Neutrophil (primary cell): Measurements from ENCODE around the gene VEZT.

Source experiments
- H3K27ac ChIP-seq: fragments of 200-600 bp; sonication (generic); 2 replicates; pipeline ENCODE4 v1.5.1; 2016; ENCODE audit warnings: mild to moderate bottlenecking, moderate library complexity
- H3K27me3 ChIP-seq: fragments of 200-600 bp; sonication (generic); 2 replicates; pipeline ENCODE4 v1.6.0; 2016; ENCODE audit warnings: mild to moderate bottlenecking
- H3K36me3 ChIP-seq: fragments of 200-600 bp; sonication (generic); 2 replicates; pipeline ENCODE4 v1.5.1; 2017
- H3K4me1 ChIP-seq, 2 experiments: fragments of 200-600 bp in 1 of 2; sonication (generic) in 1 of 2; 1 replicate in 1 of 2; 2 replicates in 1 of 2; pipeline versions ENCODE4 v1.5.1 to v1.6.1; 2013 to 2016; ENCODE audit warnings: low read depth in 1 of 2, low read length in 1 of 2, mild to moderate bottlenecking in 1 of 2, moderate library complexity in 1 of 2; ENCODE audit not compliant: control insufficient read depth in 1 of 2, insufficient read depth in 1 of 2
- H3K4me3 ChIP-seq, 2 experiments: fragments of 200-600 bp in 1 of 2; sonication (generic) in 1 of 2; 1 replicate in 1 of 2; 2 replicates in 1 of 2; pipeline ENCODE4 v1.5.1; 2013 to 2016; ENCODE audit warnings: low read depth in 1 of 2, low read length in 1 of 2, mild to moderate bottlenecking in 1 of 2, moderate library complexity in 1 of 2
- H3K9me3 ChIP-seq: fragments of 200-600 bp; sonication (generic); 2 replicates; pipeline ENCODE4 v1.5.1; 2016
- CTCF ChIP-seq: fragments of 200-600 bp; sonication (generic); IDR thresholded peaks from 2 replicates; pipeline ENCODE4 v1.5.1; 2016; ENCODE audit warnings: antibody characterized with exemption

Gene VEZT

GRCh38 chr12:95244350-95244749, 26.7 kb downstream of the VEZT start:
- no peaks in the 10 kb centered on the region for H3K9me3 ChIP-seq
- no peak overlapping the region for H3K4me3 ChIP-seq
- no peaks in the 10 kb centered on the region for H3K4me1 ChIP-seq
- H3K27me3 ChIP-seq: no peaks in the 10 kb centered on the region
- H3K27ac ChIP-seq: no peak overlapping the region
- no peak for TF ChIP-seq CTCF
- no peaks in the 10 kb centered on the region for H3K36me3 ChIP-seq

- peaks cover 2% of the 10 kb centered on the region for H3K36me3 ChIP-seq
- no peaks in the 10 kb centered on the region for H3K9me3 ChIP-seq
- no peak for TF ChIP-seq CTCF
- H3K27me3 ChIP-seq: no peaks in the 10 kb centered on the region
- no peaks in the 10 kb centered on the region for H3K4me1 ChIP-seq
- no peak overlapping the region for H3K4me3 ChIP-seq
- H3K27ac ChIP-seq: no peak overlapping the region
These were observed 30.5 kb downstream of the VEZT start for GRCh38 chr12:95248095-95248494.

- H3K27me3 ChIP-seq: no peaks in the 10 kb centered on the region
- H3K4me3 ChIP-seq: no peak overlapping the region
- H3K9me3 ChIP-seq: no peaks in the 10 kb centered on the region
- TF ChIP-seq CTCF: no peak
- peaks cover 4% of the 10 kb centered on the region for H3K36me3 ChIP-seq
- H3K4me1 ChIP-seq: no peaks in the 10 kb centered on the region
- no peak overlapping the region for H3K27ac ChIP-seq
These were observed 31.2 kb downstream of the VEZT start for GRCh38 chr12:95248604-95249360.

GRCh38 chr12:95253386-95253785, 35.8 kb downstream of the VEZT start:
- Histone ChIP-seq H3K27me3 (no peaks in the 10 kb centered on the region), H3K9me3 (no peaks in the 10 kb centered on the region), H3K4me3 (no peak overlapping the region), H3K4me1 (no peaks in the 10 kb centered on the region), H3K27ac (no peak overlapping the region), H3K36me3 (peaks cover 14% of the 10 kb centered on the region)
- no peak for TF ChIP-seq CTCF

GRCh38 chr12:95257541-95257940, 39.9 kb downstream of the VEZT start:
- TF ChIP-seq CTCF: no peak
- no peak overlapping the region for H3K27ac ChIP-seq
- H3K4me3 ChIP-seq: no peak overlapping the region
- peaks cover 18% of the 10 kb centered on the region for H3K36me3 ChIP-seq
- no peaks in the 10 kb centered on the region for H3K9me3 ChIP-seq
- no peaks in the 10 kb centered on the region for H3K27me3 ChIP-seq
- no peaks in the 10 kb centered on the region for H3K4me1 ChIP-seq
